Fibroblast of skin of right biceps (primary cell): ENCODE measurements around the gene C3orf22.

ENCODE experiments used
- DNase-seq: peaks from one replicate; pipeline ENCODE4 v3.0.0-alpha.2; 2013

C3orf22 gene

GRCh38 chr3:126556637-126557414, 1.9 kb downstream of the C3orf22 start:
- DNase-seq: no peak

- DNase-seq: no peak
These were observed 2.7 kb downstream of the C3orf22 start for GRCh38 chr3:126555795-126556636.

GRCh38 chr3:126554560-126555525, 3.9 kb downstream of the C3orf22 start:
- no peak for DNase-seq

GRCh38 chr3:126553284-126554084, 5.2 kb downstream of the C3orf22 start:
- no peak for DNase-seq

- no peak for DNase-seq
These were observed 5.9 kb downstream of the C3orf22 start for GRCh38 chr3:126552688-126553283.

GRCh38 chr3:126551839-126552687, 6.7 kb downstream of the C3orf22 start:
- DNase-seq: no peak

- no peak for DNase-seq
These were observed 7.5 kb downstream of the C3orf22 start for GRCh38 chr3:126551121-126551838.

- no peak for DNase-seq
These were observed 8.2 kb downstream of the C3orf22 start for GRCh38 chr3:126550488-126551051.

GRCh38 chr3:126549861-126550487, 8.8 kb downstream of the C3orf22 start:
- DNase-seq: no peak

GRCh38 chr3:126548556-126549466, 9.9 kb downstream of the C3orf22 start:
- no peak for DNase-seq

- no peak for DNase-seq
These were observed 11.0 kb downstream of the C3orf22 start for GRCh38 chr3:126547721-126548120.

- DNase-seq: no peak
These were observed 12.0 kb downstream of the C3orf22 start for GRCh38 chr3:126546549-126547239.

GRCh38 chr3:126546013-126546412, 12.7 kb downstream of the C3orf22 start:
- no peak for DNase-seq

- DNase-seq: no peak
These were observed 13.2 kb downstream of the C3orf22 start for GRCh38 chr3:126545544-126545943.

- no peak for DNase-seq
These were observed 14.0 kb downstream of the C3orf22 start for GRCh38 chr3:126544596-126545281.

- no peak for DNase-seq
These were observed 15.2 kb downstream of the C3orf22 start for GRCh38 chr3:126543457-126544061.
